ENCODE measurements around the gene TUT4. TPM values are rescaled to one million over a fixed set of nuclear protein-coding genes. Genes with fewer than 3 reads are reported as not detected.

The TUT4 gene
- 103 TPM for total RNA-seq

GRCh38 chr1:52552505-52553361 is at the start of gene TUT4:
Gene TUT4 (minus strand): TSS chr1:52553092. CDS start chr1:52526280, 26,812 bp downstream.
- peak within 1 kb of the TSS; percentile 85 to 90 (median 90) for H3K4me3 ChIP-seq (ENCODE audit: low read length in 3 of 3)
- H3K27ac ChIP-seq (ENCODE audit: low read depth, low read length): peak within 1 kb of the TSS; percentile 94
- H3K9ac ChIP-seq (ENCODE audit: low read depth in 1 of 3, low read length in 3 of 3): peak within 1 kb of the TSS; percentile 93 to 97 (median 95)
- no peaks in the 10 kb centered on the region for H3K27me3 ChIP-seq (ENCODE audit: control insufficient read depth in 3 of 3, insufficient read depth in 3 of 3, low read length in 3 of 3)
- H3K4me1 ChIP-seq (ENCODE audit: control insufficient read depth in 3 of 3, insufficient read depth in 3 of 3, low read length in 3 of 3): peaks cover 3 to 23% (median 12%) of the 10 kb centered on the region in 3 donors
- H3K36me3 ChIP-seq (ENCODE audit: control insufficient read depth in 3 of 3, insufficient read depth in 3 of 3, low read length in 3 of 3): no peaks in the 10 kb centered on the region
- no peaks in the 10 kb centered on the region for H3K9me3 ChIP-seq (ENCODE audit: control insufficient read depth in 3 of 3, low read length in 3 of 3)

GRCh38 chr1:52601991-52602855 is 49.3 kb upstream of the TUT4 start, which contains the start of gene GPX7:
Gene GPX7 (plus strand): TSS chr1:52602371. CDS start chr1:52602410, 39 bp downstream.
- Histone ChIP-seq H3K9ac (ENCODE audit: low read depth in 1 of 3, low read length in 3 of 3) (peak within 1 kb of the TSS; percentile 79 to 88 (median 85)), H3K4me1 (ENCODE audit: control insufficient read depth in 3 of 3, insufficient read depth in 3 of 3, low read length in 3 of 3) (peaks cover 41 to 53% (median 48%) of the 10 kb centered on the region in 3 donors), H3K36me3 (ENCODE audit: control insufficient read depth in 3 of 3, insufficient read depth in 3 of 3, low read length in 3 of 3) (peaks cover 2 to 13% (median 7%) of the 10 kb centered on the region in 3 donors), H3K4me3 (ENCODE audit: low read length in 3 of 3) (peak within 1 kb of the TSS; percentile 73 to 79 (median 75)), H3K27ac (ENCODE audit: low read depth, low read length) (peak within 1 kb of the TSS; percentile 79), H3K9me3 (ENCODE audit: control insufficient read depth in 3 of 3, low read length in 3 of 3) (no peaks in the 10 kb centered on the region), H3K27me3 (ENCODE audit: control insufficient read depth in 3 of 3, insufficient read depth in 3 of 3, low read length in 3 of 3) (no peaks in the 10 kb centered on the region)

GRCh38 chr1:52601519-52601918 is 48.6 kb upstream of the TUT4 start:
- Histone ChIP-seq H3K27me3 (ENCODE audit: control insufficient read depth in 3 of 3, insufficient read depth in 3 of 3, low read length in 3 of 3) (no peaks in the 10 kb centered on the region), H3K9ac (ENCODE audit: low read depth in 1 of 3, low read length in 3 of 3) (peak overlapping the region; percentile 78 to 88 (median 85)), H3K36me3 (ENCODE audit: control insufficient read depth in 3 of 3, insufficient read depth in 3 of 3, low read length in 3 of 3) (peaks cover 0 to 6% (median under 1%) of the 10 kb centered on the region in 3 donors), H3K4me1 (ENCODE audit: control insufficient read depth in 3 of 3, insufficient read depth in 3 of 3, low read length in 3 of 3) (peaks cover 41 to 53% (median 48%) of the 10 kb centered on the region in 3 donors), H3K27ac (ENCODE audit: low read depth, low read length) (peak overlapping the region; percentile 79), H3K9me3 (ENCODE audit: control insufficient read depth in 3 of 3, low read length in 3 of 3) (no peaks in the 10 kb centered on the region), H3K4me3 (ENCODE audit: low read length in 3 of 3) (peak overlapping the region; percentile 73 to 79 (median 75))

- H3K4me3 ChIP-seq (ENCODE audit: low read length in 3 of 3): no peak overlapping the region
- H3K9me3 ChIP-seq (ENCODE audit: control insufficient read depth in 3 of 3, low read length in 3 of 3): no peaks in the 10 kb centered on the region
- H3K27ac ChIP-seq (ENCODE audit: low read depth, low read length): no peak overlapping the region
- no peaks in the 10 kb centered on the region for H3K36me3 ChIP-seq (ENCODE audit: control insufficient read depth in 3 of 3, insufficient read depth in 3 of 3, low read length in 3 of 3)
- H3K9ac ChIP-seq (ENCODE audit: low read depth in 1 of 3, low read length in 3 of 3): peak overlapping the region in 1 of 3 donors; percentile 2
- peaks cover 41 to 47% (median 43%) of the 10 kb centered on the region in 3 donors for H3K4me1 ChIP-seq (ENCODE audit: control insufficient read depth in 3 of 3, insufficient read depth in 3 of 3, low read length in 3 of 3)
- H3K27me3 ChIP-seq (ENCODE audit: control insufficient read depth in 3 of 3, insufficient read depth in 3 of 3, low read length in 3 of 3): no peaks in the 10 kb centered on the region
Observed at GRCh38 chr1:52600533-52601179, 47.8 kb upstream of the TUT4 start.

- peaks cover 33 to 42% (median 39%) of the 10 kb centered on the region in 3 donors for H3K4me1 ChIP-seq (ENCODE audit: control insufficient read depth in 3 of 3, insufficient read depth in 3 of 3, low read length in 3 of 3)
- peak overlapping the region; percentile 0 for H3K27ac ChIP-seq (ENCODE audit: low read depth, low read length)
- H3K27me3 ChIP-seq (ENCODE audit: control insufficient read depth in 3 of 3, insufficient read depth in 3 of 3, low read length in 3 of 3): no peaks in the 10 kb centered on the region
- H3K36me3 ChIP-seq (ENCODE audit: control insufficient read depth in 3 of 3, insufficient read depth in 3 of 3, low read length in 3 of 3): no peaks in the 10 kb centered on the region
- no peak overlapping the region for H3K4me3 ChIP-seq (ENCODE audit: low read length in 3 of 3)
- no peak overlapping the region for H3K9ac ChIP-seq (ENCODE audit: low read depth in 1 of 3, low read length in 3 of 3)
- H3K9me3 ChIP-seq (ENCODE audit: control insufficient read depth in 3 of 3, low read length in 3 of 3): no peaks in the 10 kb centered on the region
Observed at GRCh38 chr1:52599236-52599635, 46.3 kb upstream of the TUT4 start.

- Histone ChIP-seq H3K36me3 (ENCODE audit: control insufficient read depth in 3 of 3, insufficient read depth in 3 of 3, low read length in 3 of 3) (no peaks in the 10 kb centered on the region), H3K4me3 (ENCODE audit: low read length in 3 of 3) (no peak overlapping the region)
Observed at GRCh38 chr1:52598729-52599128, 45.8 kb upstream of the TUT4 start.

GRCh38 chr1:52597912-52598311 is 45.0 kb upstream of the TUT4 start:
- Histone ChIP-seq H3K9ac (ENCODE audit: low read depth in 1 of 3, low read length in 3 of 3) (no peak overlapping the region), H3K9me3 (ENCODE audit: control insufficient read depth in 3 of 3, low read length in 3 of 3) (no peaks in the 10 kb centered on the region), H3K27me3 (ENCODE audit: control insufficient read depth in 3 of 3, insufficient read depth in 3 of 3, low read length in 3 of 3) (no peaks in the 10 kb centered on the region), H3K36me3 (ENCODE audit: control insufficient read depth in 3 of 3, insufficient read depth in 3 of 3, low read length in 3 of 3) (no peaks in the 10 kb centered on the region), H3K4me1 (ENCODE audit: control insufficient read depth in 3 of 3, insufficient read depth in 3 of 3, low read length in 3 of 3) (peaks cover 30 to 40% (median 30%) of the 10 kb centered on the region in 3 donors), H3K4me3 (ENCODE audit: low read length in 3 of 3) (no peak overlapping the region), H3K27ac (ENCODE audit: low read depth, low read length) (no peak overlapping the region)

More at GRCh38 chr1:52598729-52599128, 45.8 kb upstream of the TUT4 start:
- no peak overlapping the region for H3K9ac ChIP-seq (ENCODE audit: low read depth in 1 of 3, low read length in 3 of 3)
- H3K9me3 ChIP-seq (ENCODE audit: control insufficient read depth in 3 of 3, low read length in 3 of 3): no peaks in the 10 kb centered on the region
- H3K4me1 ChIP-seq (ENCODE audit: control insufficient read depth in 3 of 3, insufficient read depth in 3 of 3, low read length in 3 of 3): peaks cover 32 to 40% (median 38%) of the 10 kb centered on the region in 3 donors
- H3K27ac ChIP-seq (ENCODE audit: low read depth, low read length): no peak overlapping the region
- H3K27me3 ChIP-seq (ENCODE audit: control insufficient read depth in 3 of 3, insufficient read depth in 3 of 3, low read length in 3 of 3): no peaks in the 10 kb centered on the region

- Histone ChIP-seq H3K27ac (ENCODE audit: low read depth, low read length) (peak overlapping the region; percentile 73), H3K4me1 (ENCODE audit: control insufficient read depth in 3 of 3, insufficient read depth in 3 of 3, low read length in 3 of 3) (peaks cover 21 to 31% (median 23%) of the 10 kb centered on the region in 3 donors), H3K4me3 (ENCODE audit: low read length in 3 of 3) (no peak overlapping the region), H3K27me3 (ENCODE audit: control insufficient read depth in 3 of 3, insufficient read depth in 3 of 3, low read length in 3 of 3) (no peaks in the 10 kb centered on the region), H3K9me3 (ENCODE audit: control insufficient read depth in 3 of 3, low read length in 3 of 3) (no peaks in the 10 kb centered on the region), H3K9ac (ENCODE audit: low read depth in 1 of 3, low read length in 3 of 3) (no peak overlapping the region), H3K36me3 (ENCODE audit: control insufficient read depth in 3 of 3, insufficient read depth in 3 of 3, low read length in 3 of 3) (no peaks in the 10 kb centered on the region)
Observed at GRCh38 chr1:52595061-52595460, 42.2 kb upstream of the TUT4 start.

GRCh38 chr1:52593495-52593894 is 40.6 kb upstream of the TUT4 start:
- Histone ChIP-seq H3K4me3 (ENCODE audit: low read length in 3 of 3) (no peak overlapping the region), H3K27me3 (ENCODE audit: control insufficient read depth in 3 of 3, insufficient read depth in 3 of 3, low read length in 3 of 3) (no peaks in the 10 kb centered on the region), H3K27ac (ENCODE audit: low read depth, low read length) (peak overlapping the region; percentile 73), H3K9ac (ENCODE audit: low read depth in 1 of 3, low read length in 3 of 3) (peak overlapping the region in 1 of 3 donors; percentile 41), H3K4me1 (ENCODE audit: control insufficient read depth in 3 of 3, insufficient read depth in 3 of 3, low read length in 3 of 3) (peaks cover 14 to 21% (median 17%) of the 10 kb centered on the region in 3 donors), H3K36me3 (ENCODE audit: control insufficient read depth in 3 of 3, insufficient read depth in 3 of 3, low read length in 3 of 3) (no peaks in the 10 kb centered on the region), H3K9me3 (ENCODE audit: control insufficient read depth in 3 of 3, low read length in 3 of 3) (no peaks in the 10 kb centered on the region)
